Gastroesophageal sphincter (tissue), 3 donors: ENCODE results near the gene BLMH.

Source experiments
- CTCF ChIP-seq, 4 experiments: fragments of 200-600 bp in 2 of 4; fragments of 450-650 bp in 2 of 4; sonication (generic) in 1 of 4; IDR thresholded peaks; one replicate each; pipeline ENCODE4 v1.5.1; 2017 to 2019; ENCODE audit warnings: antibody characterized with exemption in 4 of 4, mild to moderate bottlenecking in 2 of 4, moderate library complexity in 2 of 4
- POLR2A ChIP-seq, 2 donors: fragments of 450-650 bp; IDR thresholded peaks; one replicate each; pipeline ENCODE4 v1.6.1; 2017; ENCODE audit warnings: antibody characterized with exemption in 2 of 2, mild to moderate bottlenecking in 2 of 2, moderate library complexity in 1 of 2

GRCh38 chr17:30254150-30254549, 37.6 kb downstream of the BLMH start:
- no peak for TF ChIP-seq CTCF (IDR thresholded peaks at IDR 0.05)
- TF ChIP-seq POLR2A (IDR thresholded peaks at IDR 0.05), result no peak
